Tibial nerve (tissue), 4 donors: ENCODE results near the gene ARR3. TPM values are rescaled to one million over a fixed set of nuclear protein-coding genes. Genes with fewer than 3 reads are reported as not detected.
"Not testable (repeated sequence)": the region's sequence is repeated elsewhere in the genome, so short reads cannot be mapped to it uniquely, and the experiment has no call there.

Experiments used
- DNase-seq, 2 donors: peaks; one replicate each; pipeline ENCODE4 v3.0.0-alpha.2; 2019; ENCODE audit warnings: low spot score in 2 of 2
- H3K27ac ChIP-seq, 4 donors: fragments of 200-600 bp; sonication (generic) in 3 of 4; one replicate each; pipeline ENCODE4 v1.5.1; 2017 to 2019; ENCODE audit warnings: mild to moderate bottlenecking in 1 of 4
- H3K27me3 ChIP-seq, 2 donors: fragments of 200-600 bp; sonication (generic) in 1 of 2; one replicate each; pipeline versions ENCODE4 v1.5.1 to v1.6.0; 2017 to 2019
- H3K36me3 ChIP-seq, 3 donors: fragments of 200-600 bp; sonication (generic); one replicate each; pipeline ENCODE4 v1.5.1; 2018 to 2019
- H3K4me1 ChIP-seq, 4 donors: fragments of 200-600 bp; sonication (generic) in 3 of 4; one replicate each; pipeline ENCODE4 v1.5.1; 2017 to 2019
- H3K4me3 ChIP-seq, 4 donors: fragments of 200-600 bp; sonication (generic) in 3 of 4; one replicate each; pipeline ENCODE4 v1.5.1; 2017 to 2019; ENCODE audit warnings: mild to moderate bottlenecking in 1 of 4, moderate library complexity in 1 of 4
- H3K9me3 ChIP-seq, 4 donors: fragments of 200-600 bp; sonication (generic) in 3 of 4; one replicate each; pipeline ENCODE4 v1.5.1; 2017 to 2019
- EP300 ChIP-seq, 2 donors: sonication (generic); formaldehyde crosslinking; IDR thresholded peaks; one replicate each; pipeline ENCODE4 v1.6.1; 2017; ENCODE audit warnings: antibody characterized with exemption in 2 of 2, mild to moderate bottlenecking in 1 of 2
- POLR2A ChIP-seq, 2 donors: fragments of 450-650 bp; IDR thresholded peaks; one replicate each; pipeline ENCODE4 v1.6.1; 2017; ENCODE audit warnings: antibody characterized with exemption in 2 of 2, mild to moderate bottlenecking in 2 of 2, moderate library complexity in 2 of 2
- WGBS, 2 donors: methylation state at CpG; one replicate each; pipeline ENCODE4 v1.1.5; 2018; 5-methylcytosine and 5-hydroxymethylcytosine counted together
- small RNA-seq: library from RNA; depleted of rRNA; stranded (forward); fragments of <200 nt; gene quantifications from one replicate; pipeline ENCODE3, GENCODE V24; 2016
- total RNA-seq, 4 donors: library from RNA; depleted of rRNA; stranded (reverse); fragments of >200 nt; gene quantifications; one replicate each; pipeline ENCODE4 v1.1.0, GENCODE V29; 2016
- TF ChIP-seq, protein P1 (sequence below), 5 experiments: fragments of 200-600 bp in 3 of 5; fragments of 450-650 bp in 2 of 5; sonication (generic) in 3 of 5; IDR thresholded peaks; one replicate each; pipeline ENCODE4 v1.5.1; 2016 to 2019; ENCODE audit warnings: antibody characterized with exemption in 5 of 5, mild to moderate bottlenecking in 3 of 5, moderate library complexity in 2 of 5

ARR3 gene
- total RNA-seq, 4 donors from 2014 or later = not detected

DNA sequence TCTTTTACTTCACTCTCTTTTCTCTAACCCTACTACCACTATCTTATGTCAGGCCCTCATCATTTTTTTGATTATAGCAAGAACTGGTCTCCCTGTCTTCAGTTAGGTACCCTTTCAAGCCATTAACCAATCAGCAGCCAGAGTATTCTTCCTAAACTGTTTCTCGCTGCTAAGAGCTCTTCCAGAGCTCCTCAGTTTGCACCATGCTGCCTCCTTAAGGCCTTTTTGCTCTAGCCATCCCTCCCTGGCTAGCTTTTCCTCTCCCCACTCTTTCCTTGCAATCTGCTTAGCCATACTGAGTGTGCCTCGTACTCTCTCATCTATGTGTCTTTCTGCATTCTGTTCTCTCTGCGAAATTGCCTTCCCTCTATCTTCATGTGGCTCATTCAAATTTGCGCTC is 54.6 kb downstream of the ARR3 start:
- Histone ChIP-seq H3K9me3 (no peaks in the 10 kb centered on the region), H3K36me3 (no peaks in the 10 kb centered on the region), H3K4me3 (no peak overlapping the region), H3K27ac (no peak overlapping the region), H3K27me3 (no peaks in the 10 kb centered on the region), H3K4me1 (no peaks in the 10 kb centered on the region)
- DNase-seq = no peak
- WGBS, 2 donors = 87% methylated on average over 4 of the region's 4 CpGs
- no peak for TF ChIP-seq POLR2A (IDR thresholded peaks at IDR 0.05)
- TF ChIP-seq, protein P1, sequence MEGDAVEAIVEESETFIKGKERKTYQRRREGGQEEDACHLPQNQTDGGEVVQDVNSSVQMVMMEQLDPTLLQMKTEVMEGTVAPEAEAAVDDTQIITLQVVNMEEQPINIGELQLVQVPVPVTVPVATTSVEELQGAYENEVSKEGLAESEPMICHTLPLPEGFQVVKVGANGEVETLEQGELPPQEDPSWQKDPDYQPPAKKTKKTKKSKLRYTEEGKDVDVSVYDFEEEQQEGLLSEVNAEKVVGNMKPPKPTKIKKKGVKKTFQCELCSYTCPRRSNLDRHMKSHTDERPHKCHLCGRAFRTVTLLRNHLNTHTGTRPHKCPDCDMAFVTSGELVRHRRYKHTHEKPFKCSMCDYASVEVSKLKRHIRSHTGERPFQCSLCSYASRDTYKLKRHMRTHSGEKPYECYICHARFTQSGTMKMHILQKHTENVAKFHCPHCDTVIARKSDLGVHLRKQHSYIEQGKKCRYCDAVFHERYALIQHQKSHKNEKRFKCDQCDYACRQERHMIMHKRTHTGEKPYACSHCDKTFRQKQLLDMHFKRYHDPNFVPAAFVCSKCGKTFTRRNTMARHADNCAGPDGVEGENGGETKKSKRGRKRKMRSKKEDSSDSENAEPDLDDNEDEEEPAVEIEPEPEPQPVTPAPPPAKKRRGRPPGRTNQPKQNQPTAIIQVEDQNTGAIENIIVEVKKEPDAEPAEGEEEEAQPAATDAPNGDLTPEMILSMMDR (IDR thresholded peaks at IDR 0.05) = no peak
- TF ChIP-seq EP300 (IDR thresholded peaks at IDR 0.05) = no peak

DNA sequence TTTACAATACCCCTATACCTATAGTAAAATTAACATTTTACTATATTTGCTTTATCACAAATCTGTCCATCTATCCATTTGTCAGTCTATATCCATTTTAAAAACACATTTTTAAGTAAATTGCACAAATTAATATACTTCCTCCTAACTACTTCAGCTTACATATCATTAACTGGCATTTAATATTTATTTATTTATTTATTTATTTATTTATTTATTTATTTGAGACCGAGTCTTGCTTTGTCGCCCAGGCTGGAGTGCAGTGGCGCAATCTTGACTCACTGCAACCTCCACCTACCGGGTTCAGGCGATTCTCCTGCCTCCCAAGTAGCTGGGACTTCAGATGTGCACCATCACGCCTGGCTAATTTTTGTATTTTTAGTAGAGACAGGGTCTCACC is 55.5 kb downstream of the ARR3 start:
- H3K4me3 ChIP-seq, H3K4me1 ChIP-seq, H3K27me3 ChIP-seq, H3K36me3 ChIP-seq, H3K9me3 ChIP-seq, H3K27ac ChIP-seq, DNase-seq: not testable (repeated sequence)
- WGBS, 2 donors = 92 to 100% methylated on average over 6 of the region's 6 CpGs

DNA sequence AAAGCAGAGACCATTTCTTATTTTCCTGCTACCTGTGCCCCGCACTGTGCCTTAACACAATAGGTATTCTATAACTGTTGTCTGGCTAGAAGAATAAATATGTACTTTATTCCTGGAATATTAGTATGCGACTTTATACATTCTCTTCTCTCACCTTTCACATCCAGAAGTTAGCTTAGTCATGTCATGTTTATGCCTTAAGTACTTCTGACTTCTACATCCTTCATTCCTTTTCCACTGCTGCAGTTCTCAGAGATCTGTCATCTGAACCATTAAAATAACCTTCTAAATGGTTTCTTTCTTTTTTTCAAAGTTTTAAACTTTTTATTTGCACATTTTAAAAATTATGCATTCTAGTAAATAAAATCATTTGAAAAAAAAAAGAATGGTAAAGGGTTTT is 56.2 kb downstream of the ARR3 start:
- Histone ChIP-seq H3K27me3 (no peaks in the 10 kb centered on the region), H3K4me1 (no peaks in the 10 kb centered on the region), H3K36me3 (no peaks in the 10 kb centered on the region), H3K9me3 (no peaks in the 10 kb centered on the region), H3K4me3 (no peak overlapping the region), H3K27ac (no peak overlapping the region)
- DNase-seq = no peak
- TF ChIP-seq EP300 (IDR thresholded peaks at IDR 0.05) = no peak
- TF ChIP-seq POLR2A (IDR thresholded peaks at IDR 0.05) = no peak
- TF ChIP-seq, protein P1 (IDR thresholded peaks at IDR 0.05) = no peak
- 82 to 91% methylated on average over 2 of the region's 2 CpGs for WGBS, 2 donors

DNA sequence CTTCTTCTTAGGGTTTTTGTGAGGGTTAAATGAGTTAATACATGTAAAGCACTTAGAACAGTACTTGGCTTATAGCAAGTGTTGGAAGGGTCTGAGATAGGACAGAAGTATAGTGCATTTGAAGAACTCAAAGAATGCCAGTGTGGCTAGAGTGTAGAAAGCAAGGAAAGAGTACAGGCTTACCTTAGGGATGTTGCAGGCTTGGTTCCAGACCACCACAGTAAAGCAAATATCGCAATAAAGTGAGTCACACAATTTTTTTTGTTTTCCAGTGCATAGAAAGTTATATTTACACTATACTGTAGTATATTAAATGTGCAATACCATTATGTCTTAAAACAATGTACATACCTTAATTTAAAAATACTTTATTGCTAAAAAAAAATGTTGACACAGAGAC is 63.0 kb downstream of the ARR3 start:
- 76 to 85% methylated on average over 1 of the region's 1 CpG for WGBS, 2 donors
- Histone ChIP-seq H3K36me3 (no peaks in the 10 kb centered on the region), H3K27me3 (no peaks in the 10 kb centered on the region), H3K4me1 (no peaks in the 10 kb centered on the region), H3K9me3 (no peaks in the 10 kb centered on the region), H3K27ac (no peak overlapping the region), H3K4me3 (no peak overlapping the region)
- TF ChIP-seq, protein P1 (IDR thresholded peaks at IDR 0.05) = no peak
- TF ChIP-seq POLR2A (IDR thresholded peaks at IDR 0.05) = no peak
- no peak for TF ChIP-seq EP300 (IDR thresholded peaks at IDR 0.05)
- DNase-seq = no peak

Small RNAs within 50 kb of the gene (small RNA-seq; reads per million reads assigned to genes)
- gene RNA5SP507 = not detected

Other genes starting within 250 kb of the ARR3 start
- not detected for gene AWAT2, start 218.4 kb upstream of the ARR3 start, total RNA-seq
- gene OTUD6A, start 205.9 kb upstream of the ARR3 start, total RNA-seq = not detected
- gene IGBP1, start 134.9 kb upstream of the ARR3 start, total RNA-seq = 10 to 100 TPM; 37.5 to 53.3 (median 46.8) TPM
- gene DGAT2L6, start 90.9 kb upstream of the ARR3 start, total RNA-seq = not detected
- not detected for gene AWAT1, start 33.7 kb upstream of the ARR3 start, total RNA-seq
- gene P2RY4, start 8.1 kb upstream of the ARR3 start, total RNA-seq = 1 to 10 TPM in 2 of 4 donors, under 1 TPM in 2; 0.60 to 3.9 (median 1.3) TPM
- gene RAB41, start 13.8 kb downstream of the ARR3 start, total RNA-seq = not detected
- gene PDZD11, start 21.6 kb downstream of the ARR3 start, total RNA-seq = 10 to 100 TPM; 16.4 to 29.2 (median 20.2) TPM
- under 1 TPM in 1 of 4 donors, not detected in 3; 0.59 TPM for gene KIF4A, start 21.8 kb downstream of the ARR3 start, total RNA-seq
- under 1 TPM in 2 of 4 donors, not detected in 2; 0.21 to 0.30 TPM for gene GDPD2, start 155.0 kb downstream of the ARR3 start, total RNA-seq
- 10 to 100 TPM in 2 of 4 donors, 1 to 10 TPM in 2; 5.0 to 14.5 (median 10.4) TPM for gene DLG3, start 176.5 kb downstream of the ARR3 start, total RNA-seq